Colonic mucosa (tissue), 4 donors: ENCODE measurements around the gene MEF2D. TPM values are rescaled to one million over a fixed set of nuclear protein-coding genes. Genes with fewer than 3 reads are reported as not detected.

Experiments
- DNase-seq: peaks from one replicate; pipeline ENCODE4 v3.0.0-alpha.2; 2020
- H3K27ac ChIP-seq: fragments of 200-600 bp; one replicate; pipeline ENCODE4 v1.8.0; 2021
- H3K27me3 ChIP-seq: fragments of 200-600 bp; one replicate; pipeline ENCODE4 v1.8.0; 2021
- H3K36me3 ChIP-seq: fragments of 200-600 bp; one replicate; pipeline ENCODE4 v1.8.0; 2021
- H3K4me1 ChIP-seq: fragments of 200-600 bp; one replicate; pipeline ENCODE4 v1.8.0; 2021; ENCODE audit warnings: mild to moderate bottlenecking
- H3K4me3 ChIP-seq: fragments of 200-600 bp; one replicate; pipeline ENCODE4 v1.8.0; 2021
- H3K9ac ChIP-seq, 2 donors: one replicate each; pipeline ENCODE4 v1.7.0; 2013; ENCODE audit warnings: control low read depth in 2 of 2, low read depth in 2 of 2, low read length in 2 of 2
- H3K9me3 ChIP-seq: fragments of 200-600 bp; one replicate; pipeline ENCODE4 v1.8.0; 2021
- intact Hi-C: fragments of 100-400 bp; cut with DNase I; formaldehyde crosslinking; loops from one replicate; pipeline ENCODE4 v1.14.1; 2022
- total RNA-seq, 2 donors: library from RNA; stranded (reverse); fragmentation: NEBNext Ultra II Directional in 1 of 2; extraction: Animal tissue kit (Norgen Biotek cat#: 25700) in 1 of 2; gene quantifications; one replicate each; pipeline ENCODE4 v1.2.1, GENCODE V29; 2021
- TF ChIP-seq, protein P1 (sequence below): fragments of 200-600 bp; IDR thresholded peaks from one replicate; pipeline ENCODE4 v1.8.0; 2022; ENCODE audit warnings: antibody characterized with exemption, mild to moderate bottlenecking
- donor health status: healthy.
- donor health status: DM: no; HTN: no; CAD: no.
- donor health status: DM: no; HTN: no; CAD: no.

The MEF2D gene
- total RNA-seq, 2 donors from 2014 or later: 32.3 to 49.9 TPM

DNA sequence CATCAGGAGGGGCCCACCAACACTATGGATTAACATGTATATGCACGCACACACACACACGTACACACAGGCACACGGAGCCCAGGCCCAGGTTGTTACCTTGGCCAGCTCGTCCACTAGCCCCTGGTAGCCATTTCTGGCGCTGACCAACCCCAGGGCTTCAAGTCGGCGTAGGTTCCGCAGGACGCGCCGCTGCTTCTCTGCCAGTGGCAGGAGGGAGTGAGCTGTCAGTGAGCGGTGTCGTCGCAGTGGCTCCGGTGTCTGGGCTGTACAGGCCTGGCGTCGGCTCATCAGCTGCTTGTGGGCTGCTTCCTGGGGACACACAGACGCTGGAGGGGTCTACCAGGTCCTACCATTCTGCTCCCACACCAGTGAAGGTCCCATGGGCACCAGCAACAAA, 29.4 kb upstream of the MEF2D start:
- intact Hi-C loops: no loop called here
- no peaks in the 10 kb centered on the region for H3K36me3 ChIP-seq

DNA sequence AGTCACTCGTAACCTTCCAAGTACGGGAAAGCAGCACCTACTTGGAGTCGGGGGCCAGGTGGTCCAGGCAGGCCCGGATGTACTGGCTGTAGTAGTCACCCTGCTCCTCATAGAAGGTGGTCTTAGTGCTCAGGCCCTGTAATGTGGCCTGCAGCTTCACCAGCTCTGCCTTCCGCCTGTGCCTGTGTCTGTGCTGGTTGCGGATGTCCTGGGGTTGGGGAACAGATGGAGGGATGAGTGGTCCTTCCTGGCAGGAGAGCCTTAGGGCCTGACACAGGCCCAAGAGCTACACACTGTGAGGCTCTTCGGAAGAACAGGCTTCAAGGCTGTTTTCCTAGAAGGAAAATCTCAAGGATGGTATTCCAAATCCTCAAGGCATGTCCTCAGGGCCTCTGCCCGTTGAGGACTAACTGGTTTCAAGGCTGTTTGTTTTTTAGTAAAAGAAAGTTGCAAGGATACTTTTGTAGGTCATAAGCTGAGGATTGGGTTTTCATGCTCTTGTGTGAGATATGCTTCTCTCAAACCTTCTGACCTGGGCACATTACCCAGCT, 28.4 kb upstream of the MEF2D start:
- no peaks in the 10 kb centered on the region for H3K4me1 ChIP-seq
- DNase-seq: no peak
- intact Hi-C loops: no loop called here
- no peak overlapping the region for H3K4me3 ChIP-seq
- no peak overlapping the region for H3K9ac ChIP-seq
- no peaks in the 10 kb centered on the region for H3K9me3 ChIP-seq
- no peak overlapping the region for H3K27ac ChIP-seq
- no peaks in the 10 kb centered on the region for H3K36me3 ChIP-seq
- no peaks in the 10 kb centered on the region for H3K27me3 ChIP-seq
- TF ChIP-seq, protein P1, sequence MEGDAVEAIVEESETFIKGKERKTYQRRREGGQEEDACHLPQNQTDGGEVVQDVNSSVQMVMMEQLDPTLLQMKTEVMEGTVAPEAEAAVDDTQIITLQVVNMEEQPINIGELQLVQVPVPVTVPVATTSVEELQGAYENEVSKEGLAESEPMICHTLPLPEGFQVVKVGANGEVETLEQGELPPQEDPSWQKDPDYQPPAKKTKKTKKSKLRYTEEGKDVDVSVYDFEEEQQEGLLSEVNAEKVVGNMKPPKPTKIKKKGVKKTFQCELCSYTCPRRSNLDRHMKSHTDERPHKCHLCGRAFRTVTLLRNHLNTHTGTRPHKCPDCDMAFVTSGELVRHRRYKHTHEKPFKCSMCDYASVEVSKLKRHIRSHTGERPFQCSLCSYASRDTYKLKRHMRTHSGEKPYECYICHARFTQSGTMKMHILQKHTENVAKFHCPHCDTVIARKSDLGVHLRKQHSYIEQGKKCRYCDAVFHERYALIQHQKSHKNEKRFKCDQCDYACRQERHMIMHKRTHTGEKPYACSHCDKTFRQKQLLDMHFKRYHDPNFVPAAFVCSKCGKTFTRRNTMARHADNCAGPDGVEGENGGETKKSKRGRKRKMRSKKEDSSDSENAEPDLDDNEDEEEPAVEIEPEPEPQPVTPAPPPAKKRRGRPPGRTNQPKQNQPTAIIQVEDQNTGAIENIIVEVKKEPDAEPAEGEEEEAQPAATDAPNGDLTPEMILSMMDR: no peak

More for the DNA sequence above, 29.4 kb upstream of the MEF2D start:
- Histone ChIP-seq H3K9ac (no peak overlapping the region), H3K27me3 (no peaks in the 10 kb centered on the region), H3K9me3 (no peaks in the 10 kb centered on the region), H3K4me3 (no peak overlapping the region), H3K4me1 (no peaks in the 10 kb centered on the region), H3K27ac (no peak overlapping the region)
- TF ChIP-seq, protein P1: no peak
- DNase-seq: no peak

DNA sequence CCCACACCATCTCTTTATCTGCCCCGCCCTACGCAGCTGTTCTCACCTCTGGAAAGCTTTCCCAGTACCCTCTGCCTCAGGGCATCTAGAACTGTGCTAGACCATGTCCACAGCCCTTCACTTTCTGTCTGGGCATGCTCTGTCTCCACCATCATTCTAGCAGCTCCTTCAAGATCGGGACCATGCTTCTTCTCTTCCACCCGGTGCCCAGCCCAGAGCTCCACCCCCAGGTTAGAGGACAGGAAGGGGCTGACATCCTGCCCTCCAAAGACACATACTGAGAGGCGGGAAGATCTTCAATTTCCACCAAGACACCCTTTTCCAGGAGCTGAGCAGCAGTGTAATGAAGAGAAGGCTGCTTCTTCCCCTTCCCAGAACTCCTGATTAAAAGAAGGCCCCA, 27.7 kb upstream of the MEF2D start:
- intact Hi-C loops: no loop called here
- DNase-seq: no peak
- Histone ChIP-seq H3K9ac (no peak overlapping the region), H3K4me1 (no peaks in the 10 kb centered on the region), H3K4me3 (no peak overlapping the region), H3K9me3 (no peaks in the 10 kb centered on the region), H3K27ac (no peak overlapping the region), H3K36me3 (no peaks in the 10 kb centered on the region), H3K27me3 (no peaks in the 10 kb centered on the region)
- TF ChIP-seq, protein P1: no peak

DNA sequence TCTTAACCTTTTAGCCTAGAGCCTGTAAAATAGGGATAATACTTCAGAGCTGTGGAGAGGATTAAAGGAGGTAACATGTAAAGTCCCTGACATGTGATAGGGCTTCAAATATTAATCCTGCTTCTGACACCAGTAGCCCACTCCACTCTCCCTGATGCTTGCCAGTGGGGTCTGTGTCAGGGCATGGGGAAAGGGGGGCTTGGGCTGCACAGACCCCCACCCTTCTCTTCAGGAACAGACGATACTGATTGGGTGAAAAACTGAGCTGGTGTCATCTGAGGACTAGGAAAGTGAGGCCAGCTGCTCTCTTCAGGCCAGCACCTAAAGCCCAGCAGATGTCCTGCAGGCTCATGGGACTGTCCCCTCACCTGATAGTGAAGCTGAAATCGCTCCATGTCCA, 27.0 kb upstream of the MEF2D start:
- Histone ChIP-seq H3K9me3 (no peaks in the 10 kb centered on the region), H3K27me3 (no peaks in the 10 kb centered on the region), H3K9ac (no peak overlapping the region), H3K4me1 (no peaks in the 10 kb centered on the region), H3K4me3 (no peak overlapping the region), H3K27ac (no peak overlapping the region), H3K36me3 (no peaks in the 10 kb centered on the region)
- TF ChIP-seq, protein P1: no peak
- intact Hi-C loops: no loop called here
- DNase-seq: no peak

DNA sequence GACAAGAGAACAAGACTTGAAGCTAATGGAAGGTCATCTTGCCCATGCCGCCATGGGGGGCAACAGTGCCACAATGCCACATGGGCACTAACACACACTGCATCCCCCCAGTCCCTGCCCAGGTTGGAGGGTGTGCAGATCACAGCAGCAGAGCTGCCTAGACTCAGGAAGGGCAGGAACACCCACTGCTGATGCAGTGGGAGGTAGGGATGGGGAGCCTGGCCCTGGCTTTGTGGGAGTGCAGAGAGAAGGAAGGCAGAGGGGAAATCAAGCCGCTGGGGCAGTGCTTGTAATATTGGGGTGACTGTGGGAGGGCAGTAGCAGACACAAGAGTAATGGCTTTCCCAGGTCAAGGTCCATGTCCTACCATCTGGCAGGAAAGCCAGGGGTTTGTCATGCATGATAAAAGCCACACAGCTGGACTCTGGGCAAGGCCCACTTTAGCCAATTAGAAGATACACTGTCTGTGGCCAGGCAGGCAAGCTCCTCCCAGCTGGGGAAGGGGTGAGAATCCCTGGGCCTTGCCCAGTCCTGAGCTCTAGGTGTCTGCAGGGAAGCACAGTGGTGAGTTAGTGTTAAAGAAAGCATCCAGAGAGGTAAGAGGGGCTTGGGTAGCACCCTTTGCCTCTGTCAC, 25.4 kb upstream of the MEF2D start:
- no peaks in the 10 kb centered on the region for H3K36me3 ChIP-seq
- no peak for DNase-seq
- no peaks in the 10 kb centered on the region for H3K9me3 ChIP-seq
- no peak overlapping the region for H3K4me3 ChIP-seq
- intact Hi-C loops: no loop called here
- H3K9ac ChIP-seq: no peak overlapping the region
- TF ChIP-seq, protein P1: no peak
- H3K4me1 ChIP-seq: no peaks in the 10 kb centered on the region
- H3K27ac ChIP-seq: no peak overlapping the region
- H3K27me3 ChIP-seq: no peaks in the 10 kb centered on the region
